NCI-H69 (cell line): ENCODE results near the gene ATP2B3.
A peak's percentile ranks its signal among the peaks of the same experiment; 100 is the strongest.

ENCODE experiments used
- DNase-seq: peaks from one replicate; lab custom pipeline; 2025; lab: John Stamatoyannopoulos, UW

The ATP2B3 gene

GRCh38 chrX:153488231-153488914, 29.1 kb upstream of the ATP2B3 start:
- no peak for DNase-seq

- DNase-seq, result no peak
Measured at GRCh38 chrX:153490217-153490930, 27.1 kb upstream of the ATP2B3 start.

- peak; percentile 32 for DNase-seq
Measured at GRCh38 chrX:153491351-153491914, 26.0 kb upstream of the ATP2B3 start.

GRCh38 chrX:153491918-153492317, 25.5 kb upstream of the ATP2B3 start:
- peak; percentile 63 for DNase-seq

- no peak for DNase-seq
Measured at GRCh38 chrX:153492543-153492942, 24.9 kb upstream of the ATP2B3 start.

GRCh38 chrX:153493085-153493484, 24.4 kb upstream of the ATP2B3 start:
- DNase-seq, result no peak

- no peak for DNase-seq
Measured at GRCh38 chrX:153494061-153494460, 23.4 kb upstream of the ATP2B3 start.

- peak; percentile 73 for DNase-seq
Measured at GRCh38 chrX:153494541-153495361, 22.7 kb upstream of the ATP2B3 start, which contains the start of gene BGN. Gene BGN, plus strand, starts transcription at chrX:153494980. Its CDS starts 9,652 bp downstream, at chrX:153504632.

- DNase-seq, result peak; percentile 72
Measured at GRCh38 chrX:153495362-153495751, 22.1 kb upstream of the ATP2B3 start.

GRCh38 chrX:153495903-153496589, 21.4 kb upstream of the ATP2B3 start:
- DNase-seq, result no peak

- no peak for DNase-seq
Measured at GRCh38 chrX:153496590-153496959, 20.9 kb upstream of the ATP2B3 start.

- DNase-seq, result no peak
Measured at GRCh38 chrX:153498453-153498852, 19.0 kb upstream of the ATP2B3 start.

GRCh38 chrX:153499341-153499740, 18.1 kb upstream of the ATP2B3 start:
- no peak for DNase-seq

GRCh38 chrX:153499876-153500275, 17.6 kb upstream of the ATP2B3 start:
- no peak for DNase-seq

GRCh38 chrX:153500676-153501280, 16.7 kb upstream of the ATP2B3 start:
- no peak for DNase-seq

- DNase-seq, result no peak
Measured at GRCh38 chrX:153501530-153501929, 15.9 kb upstream of the ATP2B3 start.

- DNase-seq, result no peak
Measured at GRCh38 chrX:153502131-153502530, 15.3 kb upstream of the ATP2B3 start.

GRCh38 chrX:153502796-153503195, 14.6 kb upstream of the ATP2B3 start:
- DNase-seq, result no peak

GRCh38 chrX:153504445-153505016, 12.9 kb upstream of the ATP2B3 start:
- DNase-seq, result no peak

- no peak for DNase-seq
Measured at GRCh38 chrX:153505361-153505760, 12.1 kb upstream of the ATP2B3 start.
